HG03060 (cell line): ENCODE results near the gene ZGRF1.
"Not testable (repeated sequence)": the region's sequence is repeated elsewhere in the genome, so short reads cannot be mapped to it uniquely, and the experiment has no call there.

ENCODE experiments used
- ATAC-seq: cut with Tn5 transposase; IDR thresholded peaks from one replicate; pipeline ENCODE4 v1.9.1; 2021; ENCODE audit warnings: low read depth, moderate number of reproducible peaks; ENCODE audit not compliant: unreplicated experiment

ZGRF1 gene

DNA sequence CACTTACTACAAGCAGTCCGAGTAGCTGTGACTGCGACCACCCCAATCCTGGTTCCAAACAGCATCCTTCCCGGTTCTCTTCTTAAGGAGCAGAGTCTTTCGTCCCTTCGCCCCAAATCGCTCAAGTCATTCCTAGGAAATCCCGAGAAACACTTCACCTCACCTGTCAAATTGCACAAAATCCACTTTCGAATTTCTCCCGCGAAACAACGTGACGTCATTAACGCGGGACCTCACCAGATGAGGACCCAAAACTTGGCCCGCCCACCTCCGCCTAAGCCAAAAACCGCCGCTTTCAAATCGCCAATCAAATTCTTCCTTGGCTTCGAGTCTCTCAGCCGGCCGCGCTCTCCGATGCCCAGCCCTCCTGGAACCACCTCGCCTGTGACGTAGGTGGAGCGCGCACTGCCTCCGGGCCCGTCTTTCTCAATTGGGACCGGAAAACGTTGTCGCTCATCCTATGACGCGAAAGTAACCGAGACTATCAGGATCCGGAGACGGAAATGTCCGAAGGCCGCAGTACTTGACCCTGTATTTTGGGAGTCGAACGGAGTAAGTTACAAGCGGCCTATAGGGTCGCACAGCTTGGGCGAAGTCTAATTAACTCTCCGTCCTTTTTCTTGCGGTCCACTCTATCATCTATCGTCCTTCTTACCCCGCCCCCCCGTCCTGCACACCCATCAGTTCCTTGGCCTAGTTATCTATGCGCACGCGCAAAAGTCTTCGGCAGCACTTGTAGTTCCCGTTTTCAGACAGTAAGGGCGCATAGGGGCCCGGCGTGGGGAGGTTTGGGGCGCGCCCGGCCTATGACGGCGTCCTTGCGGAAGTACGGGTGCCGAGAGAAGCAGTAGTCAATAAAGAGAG lies at the start of gene ZGRF1, which contains the start of gene LARP7:
ZGRF1 (minus strand) TSS at position 222 of the 864 bp plus-strand sequence. CDS start 3,733 bp downstream, outside the sequence.
LARP7 (plus strand) TSS at position 456 of the 864 bp plus-strand sequence. CDS start 7,527 bp downstream, outside the sequence.
- ATAC-seq: peak; percentile 66

DNA sequence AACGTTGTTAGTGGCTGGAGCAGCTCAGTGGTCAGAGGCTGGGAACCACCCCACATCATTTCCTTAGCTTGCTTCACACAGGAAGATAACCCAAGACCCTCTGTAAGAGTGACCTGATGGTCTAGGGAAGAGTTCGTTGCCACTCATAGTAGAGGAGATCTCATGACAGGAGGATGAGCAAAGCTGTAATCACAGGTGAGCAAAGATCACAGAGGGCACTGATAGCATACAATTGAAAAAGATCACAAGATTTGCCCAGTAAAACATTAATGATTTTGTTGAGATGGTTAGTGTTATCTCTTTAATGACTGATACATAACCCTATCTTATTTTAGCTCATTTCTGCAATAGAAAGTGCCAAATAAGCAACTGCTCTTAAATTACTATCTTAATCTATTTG lies 44.3 kb upstream of the ZGRF1 start:
- no peak for ATAC-seq

- ATAC-seq: no peak
Measured at GRCh38 chr4:112677519-112678091, 40.9 kb upstream of the ZGRF1 start.

DNA sequence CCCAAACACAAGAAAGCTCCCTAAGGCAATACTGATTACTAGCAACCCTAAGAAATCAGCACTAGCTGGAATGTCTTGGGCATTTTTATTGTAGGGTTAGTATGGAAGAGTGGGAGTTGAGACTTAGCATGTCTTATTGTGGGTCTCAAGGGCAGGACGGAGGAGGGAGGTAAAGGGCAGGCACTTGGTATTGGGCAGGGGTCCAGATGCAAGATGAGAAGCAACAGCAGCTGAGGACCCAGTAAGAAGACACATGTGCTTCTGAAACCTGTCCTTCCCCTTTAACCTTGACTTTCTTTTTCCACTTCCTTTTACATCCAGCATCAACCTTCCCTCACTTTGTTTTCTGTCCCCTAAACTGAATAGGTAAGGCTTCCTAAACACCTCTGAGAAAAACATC lies 37.7 kb upstream of the ZGRF1 start:
- no peak for ATAC-seq

DNA sequence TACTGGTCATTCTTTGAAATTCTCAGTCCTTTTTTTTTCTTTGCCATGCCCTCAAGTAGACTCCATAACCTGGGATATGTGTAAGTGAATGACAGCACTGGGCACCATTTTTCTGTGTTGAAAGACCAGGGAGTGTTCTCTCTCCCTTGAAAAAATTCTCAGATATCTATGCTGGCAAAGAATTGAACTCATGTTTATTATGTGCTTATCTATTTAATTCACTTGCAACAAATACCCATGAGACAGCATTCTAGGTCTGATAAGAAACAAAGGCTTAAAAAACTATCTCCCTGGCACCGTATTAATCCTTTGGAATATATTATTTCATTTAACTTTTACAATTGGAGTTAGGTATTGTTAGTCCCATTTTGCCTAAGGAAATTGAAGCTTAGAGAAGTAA lies 37.0 kb upstream of the ZGRF1 start:
- no peak for ATAC-seq

- ATAC-seq: no peak
Measured at GRCh38 chr4:112673076-112673475, 36.4 kb upstream of the ZGRF1 start.

DNA sequence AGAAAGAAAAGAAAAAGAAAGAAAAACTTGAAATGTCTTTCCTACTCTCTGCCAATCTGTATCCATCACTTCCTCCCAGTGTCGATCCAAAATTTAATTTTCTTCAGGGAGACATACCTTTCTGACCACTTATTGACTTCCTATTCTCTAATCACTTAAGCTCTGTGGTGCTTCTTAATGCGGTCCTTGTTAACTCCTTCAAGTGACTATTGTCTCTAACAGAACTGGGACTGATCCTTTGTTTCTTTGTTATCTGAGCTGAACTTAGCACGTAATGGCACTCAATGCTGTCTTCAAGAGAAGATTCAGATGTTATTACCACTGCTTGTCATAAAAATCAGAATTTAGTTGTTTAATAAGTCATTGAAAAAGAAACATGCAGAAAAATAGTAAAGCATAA lies 31.4 kb upstream of the ZGRF1 start:
- ATAC-seq: no peak

- ATAC-seq: no peak
Measured at GRCh38 chr4:112664611-112665010, 27.9 kb upstream of the ZGRF1 start.

GRCh38 chr4:112656115-112656514 lies 19.4 kb upstream of the ZGRF1 start:
- not testable (repeated sequence) for ATAC-seq

DNA sequence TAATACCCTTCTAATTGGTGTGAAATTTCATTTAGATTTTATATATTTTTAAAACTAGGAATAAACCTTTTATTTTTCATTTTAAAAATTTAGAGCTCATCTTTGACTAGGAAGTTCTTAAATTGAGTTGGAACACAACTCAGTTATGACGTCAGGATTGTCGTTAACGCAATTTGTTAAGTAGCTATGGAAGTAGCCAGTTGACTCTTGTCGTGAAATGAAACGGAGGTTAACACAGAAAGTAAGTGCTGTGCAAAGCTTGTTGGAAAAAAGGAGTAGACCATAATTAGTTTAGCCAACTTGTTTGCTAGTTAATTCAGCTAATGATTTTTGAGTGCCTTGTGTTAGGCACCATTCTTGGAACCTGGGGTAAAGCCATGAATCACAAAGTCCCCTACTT lies 18.6 kb upstream of the ZGRF1 start:
- ATAC-seq: no peak

GRCh38 chr4:112652216-112652615 lies 15.5 kb upstream of the ZGRF1 start:
- ATAC-seq: no peak

DNA sequence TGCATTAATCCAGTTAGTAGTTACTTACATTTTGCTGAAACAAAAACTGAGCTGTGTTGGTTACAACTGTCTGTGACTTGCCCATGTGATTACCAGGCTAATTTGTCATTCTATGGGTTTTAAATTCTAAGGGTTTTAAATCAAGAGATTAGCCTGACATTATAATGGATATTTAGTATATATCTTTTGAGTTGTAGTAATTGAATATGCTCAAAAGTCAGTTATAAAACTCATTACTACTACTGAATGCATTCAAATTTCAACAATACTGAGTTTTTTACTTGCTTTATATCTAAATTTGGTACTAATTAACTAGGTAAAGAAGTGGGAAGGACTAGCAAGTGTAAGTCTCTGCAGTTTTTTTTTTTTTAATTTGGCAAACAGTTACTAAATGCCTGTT lies 14.9 kb upstream of the ZGRF1 start:
- no peak for ATAC-seq

DNA sequence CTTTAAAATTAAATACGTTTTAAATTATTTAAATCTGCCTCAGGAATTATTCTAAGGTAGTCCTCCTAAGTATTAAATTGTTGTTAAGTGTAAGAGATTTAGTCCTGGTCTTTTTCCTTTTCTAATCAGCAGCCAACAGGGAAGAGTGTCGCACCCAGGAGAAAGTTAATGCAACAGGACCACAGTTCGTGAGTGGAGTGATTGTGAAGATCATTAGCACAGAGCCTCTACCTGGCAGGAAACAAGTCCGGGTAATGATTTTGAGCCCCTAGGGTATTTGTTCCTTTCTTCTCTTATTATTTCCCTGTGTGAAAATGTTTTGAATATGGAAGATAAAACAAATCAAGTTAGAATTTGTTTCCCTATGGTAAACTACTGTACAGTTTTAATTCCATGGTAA lies 13.6 kb upstream of the ZGRF1 start:
- no peak for ATAC-seq

DNA sequence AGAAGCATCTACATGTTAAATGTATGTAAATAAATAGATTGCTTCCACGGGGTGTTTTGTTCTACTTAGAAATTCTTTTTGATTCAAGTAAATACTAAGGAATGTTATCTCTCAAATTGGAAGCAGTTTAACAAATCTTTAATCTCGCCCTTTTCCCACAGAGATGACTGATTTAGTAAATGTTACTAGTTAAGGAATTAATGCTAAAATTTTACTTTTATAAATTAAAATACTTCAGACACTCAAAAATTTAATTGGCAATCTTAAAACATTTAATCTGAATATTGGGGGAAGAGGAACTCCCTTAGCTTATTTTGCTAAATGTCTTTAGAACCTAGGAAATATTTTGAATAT lies 12.3 kb upstream of the ZGRF1 start:
- ATAC-seq: no peak

DNA sequence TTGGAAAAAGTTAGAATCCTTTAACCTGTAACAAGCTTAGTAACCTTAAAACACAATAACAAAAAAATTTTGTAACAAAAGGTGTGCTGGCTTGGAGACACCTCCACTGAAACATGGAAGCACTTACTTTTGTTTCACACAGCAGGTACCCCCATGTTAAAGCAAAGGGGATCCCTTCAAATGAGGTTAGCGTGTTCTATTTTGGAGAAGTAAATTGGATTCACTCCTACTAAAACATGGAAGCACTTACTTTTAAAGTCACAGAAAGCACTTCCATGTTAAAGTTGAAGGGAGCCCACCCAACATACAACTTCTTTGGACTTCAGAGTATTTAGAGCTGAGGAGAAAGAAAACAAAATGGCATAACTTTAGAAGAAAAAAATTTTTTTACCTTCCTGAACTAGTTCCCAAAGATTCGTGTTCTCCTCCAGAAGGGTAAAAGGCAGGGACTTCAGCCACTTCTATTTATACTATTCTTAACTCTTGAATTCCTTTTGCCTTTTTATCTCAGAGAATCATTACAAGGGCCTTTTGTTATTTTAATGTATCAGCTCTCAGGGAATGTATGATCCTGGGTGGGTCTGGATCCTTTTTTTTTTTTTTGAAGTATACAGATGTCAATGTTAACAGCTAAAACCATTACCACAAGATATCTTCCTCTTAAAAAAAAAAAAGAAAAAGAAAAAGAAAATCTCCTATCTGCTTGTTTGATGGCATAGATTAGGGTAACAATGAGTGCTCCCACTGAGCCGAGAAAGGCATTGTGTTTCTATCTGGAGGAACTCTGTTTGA lies 11.8 kb upstream of the ZGRF1 start:
- no peak for ATAC-seq

DNA sequence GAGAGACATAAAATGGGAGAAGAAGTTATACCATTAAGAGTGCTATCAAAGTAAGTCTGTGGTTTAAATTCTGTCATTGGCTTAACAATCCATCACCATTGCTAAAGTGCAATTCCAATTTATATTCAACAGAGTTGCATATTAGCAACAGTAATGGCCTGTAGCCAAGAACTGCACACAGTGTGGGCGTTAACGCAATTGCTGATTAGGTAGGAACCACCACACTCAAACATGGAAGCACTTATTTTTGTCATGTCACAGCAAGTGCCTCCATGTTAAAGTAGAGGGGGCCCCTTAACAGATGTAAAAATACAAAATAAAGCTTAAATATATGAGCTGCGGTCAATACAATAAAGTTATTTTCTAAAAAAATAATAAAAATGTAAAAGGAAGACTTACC lies 11.1 kb upstream of the ZGRF1 start:
- ATAC-seq: no peak

DNA sequence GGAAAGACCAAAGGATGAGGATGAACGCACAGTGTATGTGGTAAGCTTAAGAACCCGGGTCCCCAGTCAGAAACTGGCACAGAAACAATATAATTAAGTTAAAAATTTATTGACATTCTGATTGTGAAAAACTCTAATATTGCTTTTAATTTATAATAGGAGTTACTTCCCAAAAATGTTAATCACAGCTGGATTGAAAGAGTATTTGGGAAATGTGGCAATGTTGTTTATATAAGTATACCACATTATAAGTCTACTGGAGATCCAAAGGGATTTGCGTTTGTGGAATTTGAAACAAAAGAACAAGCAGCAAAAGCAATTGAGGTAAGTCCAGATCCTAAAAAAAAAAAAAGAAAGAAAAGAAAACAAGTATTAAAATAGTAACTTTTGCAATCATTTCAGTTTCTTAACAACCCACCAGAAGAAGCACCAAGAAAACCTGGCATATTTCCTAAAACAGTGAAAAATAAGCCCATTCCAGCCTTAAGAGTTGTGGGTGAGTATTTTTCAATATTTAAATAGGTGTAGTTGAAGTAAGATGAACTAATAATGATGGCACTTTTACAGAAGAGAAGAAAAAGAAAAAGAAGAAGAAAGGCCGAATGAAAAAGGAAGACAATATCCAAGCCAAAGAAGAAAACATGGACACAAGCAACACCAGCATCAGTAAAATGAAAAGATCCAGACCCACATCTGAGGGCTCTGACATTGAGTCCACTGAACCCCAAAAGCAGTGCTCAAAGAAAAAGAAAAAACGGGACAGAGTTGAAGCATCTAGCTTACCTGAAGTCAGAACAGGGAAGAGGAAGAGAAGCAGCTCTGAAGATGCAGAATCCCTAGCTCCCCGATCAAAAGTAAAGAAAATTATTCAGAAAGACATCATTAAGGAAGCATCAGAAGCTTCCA lies 10.2 kb upstream of the ZGRF1 start:
- ATAC-seq: no peak

- ATAC-seq: no peak
Measured at GRCh38 chr4:112645541-112646329, 9.0 kb upstream of the ZGRF1 start.
